Measurements from ENCODE around the gene TAGLN.

TAGLN gene

GRCh38 chr11:117177534-117178209 lies 21.5 kb upstream of the TAGLN start:
- no peak for TF ChIP-seq CTCF (IDR thresholded peaks at IDR 0.05)
- peak overlapping the region; percentile 96 to 97 for H3K4me3 ChIP-seq
- peaks cover 3 to 10% (median 7%) of the 10 kb centered on the region in 3 donors for H3K36me3 ChIP-seq
- peak overlapping the region; percentile 98 to 100 for H3K27ac ChIP-seq
- H3K27me3 ChIP-seq, result no peaks in the 10 kb centered on the region
- H3K4me1 ChIP-seq, result peaks cover 6 to 38% (median 32%) of the 10 kb centered on the region in 4 donors
- no peaks in the 10 kb centered on the region for H3K9me3 ChIP-seq
- no peak for DNase-seq
- intact Hi-C loops (cut with DNase I; ENCODE audit: low total_unique reads), result no loop called here

GRCh38 chr11:117178210-117179034 lies 20.7 kb upstream of the TAGLN start, which contains the start of gene SIDT2:
Gene SIDT2, plus strand, starts transcription at chr11:117178743. Its CDS starts 521 bp downstream, at chr11:117179264.
- Histone ChIP-seq H3K36me3 (peaks cover 8 to 18% (median 13%) of the 10 kb centered on the region in 3 donors), H3K4me1 (peaks cover 6 to 38% (median 32%) of the 10 kb centered on the region in 4 donors), H3K27ac (peak within 1 kb of the TSS; percentile 98 to 100), H3K9me3 (no peaks in the 10 kb centered on the region), H3K27me3 (no peaks in the 10 kb centered on the region), H3K4me3 (peak within 1 kb of the TSS; percentile 96 to 97)
- TF ChIP-seq CTCF (IDR thresholded peaks at IDR 0.05), result peak in 1 of 2 experiments; percentile 4
- intact Hi-C loops (cut with DNase I; ENCODE audit: low total_unique reads), result no loop called here
- DNase-seq, result peak; percentile 95 to 97

GRCh38 chr11:117179048-117179999 lies 19.8 kb upstream of the TAGLN start:
- no peaks in the 10 kb centered on the region for H3K27me3 ChIP-seq
- no peaks in the 10 kb centered on the region for H3K9me3 ChIP-seq
- no peak for DNase-seq
- H3K36me3 ChIP-seq, result peaks cover 8 to 26% (median 22%) of the 10 kb centered on the region in 3 donors
- H3K27ac ChIP-seq, result peak overlapping the region; percentile 98 to 100
- peaks cover 6 to 38% (median 32%) of the 10 kb centered on the region in 4 donors for H3K4me1 ChIP-seq
- intact Hi-C loops (cut with DNase I; ENCODE audit: low total_unique reads), result no loop called here
- TF ChIP-seq CTCF (IDR thresholded peaks at IDR 0.05), result no peak
- H3K4me3 ChIP-seq, result peak overlapping the region; percentile 96 to 97

- DNase-seq, result no peak
- Histone ChIP-seq H3K27ac (peak overlapping the region; percentile 98 to 100), H3K4me1 (peaks cover 6 to 38% (median 32%) of the 10 kb centered on the region in 4 donors), H3K27me3 (no peaks in the 10 kb centered on the region), H3K4me3 (peak overlapping the region; percentile 96 to 97), H3K36me3 (peaks cover 8 to 32% (median 29%) of the 10 kb centered on the region in 3 donors), H3K9me3 (no peaks in the 10 kb centered on the region)
- no peak for TF ChIP-seq CTCF (IDR thresholded peaks at IDR 0.05)
- intact Hi-C loops (cut with DNase I; ENCODE audit: low total_unique reads), result loop anchor here (5.0 kb wide), 1 partner anchor 47 kb away; no protein-coding TSS in a partner anchor
These were observed 19.1 kb upstream of the TAGLN start for GRCh38 chr11:117180020-117180419.

Data from tibial artery (tissue), 4 donors.